Dermis blood vessel endothelial cell (primary cell): ENCODE data around the gene PHF21B. TPM values are rescaled to one million over a fixed set of nuclear protein-coding genes. Genes with fewer than 3 reads are reported as not detected.

Experiments
- DNase-seq: peaks from one replicate; pipeline ENCODE4 v3.0.0; 2010
- total RNA-seq: library from RNA; depleted of rRNA; stranded (reverse); fragments of >200 nt; gene quantifications from 2 replicates; pipeline ENCODE4 v1.2.3, GENCODE V29; 2014

Gene PHF21B
- total RNA-seq, 1 donor from 2014 or later: not detected

DNA sequence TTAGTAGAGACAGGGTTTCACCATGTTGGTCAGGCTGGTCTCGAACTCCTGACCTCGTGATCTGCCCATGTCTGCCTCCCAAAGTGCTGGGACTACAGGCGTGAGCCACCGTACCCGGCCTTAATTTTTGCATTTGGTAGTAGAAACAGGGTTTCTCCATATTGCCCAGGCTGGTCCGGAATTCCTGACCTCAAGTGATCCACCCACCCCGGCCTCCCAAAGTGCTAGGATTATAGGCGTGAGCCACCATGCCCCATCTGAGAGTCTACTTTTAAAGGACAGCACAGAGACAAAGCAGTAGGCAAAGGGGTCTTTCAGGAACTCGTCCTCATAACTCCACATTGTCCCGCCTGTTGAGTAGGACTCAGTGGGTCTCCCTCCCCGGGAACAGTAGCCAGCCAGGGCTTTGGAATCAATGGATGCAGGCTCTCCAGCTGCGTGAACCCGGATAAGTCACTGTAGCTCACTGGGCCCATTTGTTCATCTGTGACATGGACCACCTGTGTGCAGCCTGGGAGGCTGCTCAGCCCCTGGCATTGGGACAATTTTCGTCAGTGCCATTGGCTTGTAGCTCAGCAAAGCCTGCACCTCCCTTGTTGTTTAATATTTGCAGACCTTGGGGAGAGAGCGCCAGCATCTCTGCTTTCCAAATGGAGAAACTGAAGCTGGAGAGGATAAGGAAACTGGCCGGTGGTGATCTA is 171.3 kb downstream of the PHF21B start:
- no peak for DNase-seq

DNA sequence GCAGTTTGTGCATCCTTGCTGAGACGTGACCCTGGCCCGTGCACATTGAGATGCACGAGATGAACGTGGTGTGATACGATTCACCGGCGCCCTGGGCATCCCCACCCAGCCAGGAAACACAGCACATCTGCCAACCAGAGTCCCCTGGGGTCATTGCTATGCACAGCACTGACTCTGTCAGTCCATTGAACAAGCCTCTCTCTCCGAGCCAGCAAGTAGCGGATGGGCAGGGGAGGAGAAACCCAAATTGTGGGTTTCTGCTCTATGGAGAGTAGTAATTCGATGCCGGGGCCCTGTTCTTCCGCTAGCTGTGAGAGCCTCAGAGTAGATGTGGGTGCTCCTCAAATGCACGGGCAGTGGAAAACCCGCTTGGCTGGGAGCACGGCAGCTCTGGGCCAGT is 172.3 kb downstream of the PHF21B start:
- no peak for DNase-seq

DNA sequence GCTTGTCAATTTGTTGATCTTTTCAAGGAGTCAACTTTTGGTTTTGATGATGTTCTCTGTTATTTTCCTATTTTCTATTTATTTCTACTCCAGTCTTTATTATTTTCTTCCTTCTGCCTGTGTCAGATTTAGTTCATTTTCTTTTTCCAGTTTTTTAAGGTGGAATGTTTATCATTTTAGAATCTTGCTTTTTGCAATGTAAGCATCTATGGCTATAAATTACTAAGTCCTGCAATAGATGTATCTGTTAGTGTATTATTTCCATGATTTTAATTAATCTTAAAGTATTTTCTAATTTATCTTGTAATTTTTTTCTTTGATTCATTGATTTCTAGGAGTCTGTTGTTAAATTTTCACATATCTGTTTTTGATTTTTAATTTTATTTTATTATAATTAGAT is 175.7 kb downstream of the PHF21B start:
- DNase-seq: no peak

DNA sequence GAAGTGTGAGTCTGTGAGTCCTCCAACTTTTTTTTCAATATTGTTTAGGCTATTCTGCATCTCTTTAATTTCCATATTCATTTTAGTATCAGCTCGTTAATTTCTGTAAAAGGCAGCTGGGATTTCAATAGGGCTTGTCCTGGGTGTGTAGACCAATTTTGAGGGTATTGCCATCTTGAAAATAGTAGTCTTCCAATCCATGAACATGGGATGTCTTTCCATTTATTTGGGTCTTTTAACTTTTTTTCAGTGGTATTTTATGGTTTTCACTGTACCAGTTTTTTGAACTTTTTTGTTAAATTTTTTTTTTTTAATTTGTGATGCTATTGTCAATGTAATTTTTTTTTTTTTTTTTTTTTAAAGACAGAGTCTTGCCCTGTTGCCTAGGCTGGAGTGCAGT is 177.9 kb downstream of the PHF21B start:
- DNase-seq: no peak

Other genes with a start within 250 kb of the PHF21B start
- gene NUP50, start 153.9 kb upstream of the PHF21B start, total RNA-seq: 68.6 and 85.5 TPM in 2 replicates
- gene KIAA0930, start 230.9 kb upstream of the PHF21B start, total RNA-seq: 73.9 and 81.8 TPM in 2 replicates